Type B pancreatic cell (in vitro differentiated cells): ENCODE results near the gene CAMTA1. TPM values are rescaled to one million over a fixed set of nuclear protein-coding genes. Genes with fewer than 3 reads are reported as not detected.

Experiments used
- DNase-seq: peaks from one replicate; pipeline ENCODE4 v3.0.0; 2021; ENCODE audit warnings: mixed read lengths; ENCODE audit not compliant: unreplicated experiment; ENCODE audit errors: extremely low spot score
- H3K27ac Mint-ChIP-seq: 2 replicates; pipeline ENCODE4 v1.8.0; 2021; ENCODE audit warnings: mild to moderate bottlenecking, mixed read lengths
- H3K27me3 Mint-ChIP-seq: 2 replicates; pipeline ENCODE4 v1.8.0; 2021; ENCODE audit warnings: mixed read lengths
- H3K36me3 Mint-ChIP-seq: 2 replicates; pipeline ENCODE4 v1.8.0; 2021; ENCODE audit warnings: mixed read lengths
- H3K4me1 Mint-ChIP-seq: one replicate; pipeline ENCODE4 v1.8.0; 2021; ENCODE audit warnings: mixed read lengths; ENCODE audit not compliant: unreplicated experiment
- H3K4me3 Mint-ChIP-seq: 2 replicates; pipeline ENCODE4 v1.8.0; 2021; ENCODE audit warnings: mild to moderate bottlenecking, mixed read lengths
- H3K9me3 Mint-ChIP-seq: 2 replicates; pipeline ENCODE4 v1.8.0; 2021; ENCODE audit warnings: mixed read lengths
- total RNA-seq: library from RNA; stranded (reverse); gene quantifications from 2 replicates; pipeline ENCODE4 v1.2.1, GENCODE V29; 2021; ENCODE audit warnings: low replicate concordance
- TF ChIP-seq, protein P1 (sequence below): fragments of 200-600 bp; sonication (generic); conservative IDR thresholded peaks from 2 replicates; pipeline ENCODE4 v1.5.0; 2021; ENCODE audit warnings: antibody characterized with exemption, mild to moderate bottlenecking

Gene CAMTA1
- total RNA-seq, 1 donor from 2014 or later = 82.5 TPM

DNA sequence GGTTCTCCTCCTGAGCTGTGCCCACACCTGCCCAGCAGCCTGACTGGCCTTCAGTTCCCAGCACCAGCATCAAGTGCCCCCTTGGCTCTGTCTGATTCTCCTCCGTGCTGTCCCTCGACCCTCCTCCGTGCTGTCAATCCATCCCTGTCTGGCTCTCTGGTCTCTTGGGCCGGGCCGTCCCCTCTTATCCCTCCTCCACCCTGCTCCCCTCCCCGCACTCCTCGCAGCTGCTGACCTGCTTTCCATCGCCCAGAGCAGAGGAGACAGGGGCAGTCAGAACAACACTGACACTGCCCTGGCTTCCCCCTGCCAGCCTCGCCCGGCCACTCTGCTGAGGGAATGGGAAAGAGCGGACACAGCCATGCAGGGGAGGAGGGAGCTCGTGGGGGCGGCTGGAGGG is 267.4 kb downstream of the CAMTA1 start:
- H3K4me1 Mint-ChIP-seq = peaks cover 4% of the 10 kb centered on the region
- peaks cover 20% of the 10 kb centered on the region for H3K27me3 Mint-ChIP-seq
- no peaks in the 10 kb centered on the region for H3K36me3 Mint-ChIP-seq
- TF ChIP-seq, protein P1, sequence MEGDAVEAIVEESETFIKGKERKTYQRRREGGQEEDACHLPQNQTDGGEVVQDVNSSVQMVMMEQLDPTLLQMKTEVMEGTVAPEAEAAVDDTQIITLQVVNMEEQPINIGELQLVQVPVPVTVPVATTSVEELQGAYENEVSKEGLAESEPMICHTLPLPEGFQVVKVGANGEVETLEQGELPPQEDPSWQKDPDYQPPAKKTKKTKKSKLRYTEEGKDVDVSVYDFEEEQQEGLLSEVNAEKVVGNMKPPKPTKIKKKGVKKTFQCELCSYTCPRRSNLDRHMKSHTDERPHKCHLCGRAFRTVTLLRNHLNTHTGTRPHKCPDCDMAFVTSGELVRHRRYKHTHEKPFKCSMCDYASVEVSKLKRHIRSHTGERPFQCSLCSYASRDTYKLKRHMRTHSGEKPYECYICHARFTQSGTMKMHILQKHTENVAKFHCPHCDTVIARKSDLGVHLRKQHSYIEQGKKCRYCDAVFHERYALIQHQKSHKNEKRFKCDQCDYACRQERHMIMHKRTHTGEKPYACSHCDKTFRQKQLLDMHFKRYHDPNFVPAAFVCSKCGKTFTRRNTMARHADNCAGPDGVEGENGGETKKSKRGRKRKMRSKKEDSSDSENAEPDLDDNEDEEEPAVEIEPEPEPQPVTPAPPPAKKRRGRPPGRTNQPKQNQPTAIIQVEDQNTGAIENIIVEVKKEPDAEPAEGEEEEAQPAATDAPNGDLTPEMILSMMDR = no peak
- DNase-seq = no peak
- H3K9me3 Mint-ChIP-seq = no peaks in the 10 kb centered on the region
- no peak overlapping the region for H3K27ac Mint-ChIP-seq
- H3K4me3 Mint-ChIP-seq = no peak overlapping the region

DNA sequence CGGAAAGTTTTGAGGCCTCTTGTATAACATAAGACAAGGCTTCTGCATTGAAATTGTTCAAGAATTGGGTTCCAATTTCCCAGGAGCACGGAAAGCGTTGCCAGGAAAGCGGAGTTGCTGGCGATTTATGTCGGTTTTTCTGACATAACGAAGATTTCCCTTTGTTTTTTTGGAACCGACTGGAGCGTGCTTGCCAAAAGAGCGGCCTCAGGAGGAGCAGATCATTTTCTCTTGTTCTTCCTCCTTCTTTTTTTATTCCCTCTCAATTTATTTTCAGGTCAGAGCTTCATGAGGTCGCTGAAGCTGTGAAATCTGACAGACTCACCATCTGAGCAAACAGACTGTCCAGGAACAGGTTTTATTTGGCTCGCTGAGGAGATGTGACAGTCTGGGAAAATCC is 275.5 kb downstream of the CAMTA1 start:
- no peaks in the 10 kb centered on the region for H3K4me1 Mint-ChIP-seq
- TF ChIP-seq, protein P1 = no peak
- no peak overlapping the region for H3K27ac Mint-ChIP-seq
- peaks cover 33% of the 10 kb centered on the region for H3K27me3 Mint-ChIP-seq
- H3K36me3 Mint-ChIP-seq = no peaks in the 10 kb centered on the region
- DNase-seq = no peak
- no peaks in the 10 kb centered on the region for H3K9me3 Mint-ChIP-seq
- no peak overlapping the region for H3K4me3 Mint-ChIP-seq

DNA sequence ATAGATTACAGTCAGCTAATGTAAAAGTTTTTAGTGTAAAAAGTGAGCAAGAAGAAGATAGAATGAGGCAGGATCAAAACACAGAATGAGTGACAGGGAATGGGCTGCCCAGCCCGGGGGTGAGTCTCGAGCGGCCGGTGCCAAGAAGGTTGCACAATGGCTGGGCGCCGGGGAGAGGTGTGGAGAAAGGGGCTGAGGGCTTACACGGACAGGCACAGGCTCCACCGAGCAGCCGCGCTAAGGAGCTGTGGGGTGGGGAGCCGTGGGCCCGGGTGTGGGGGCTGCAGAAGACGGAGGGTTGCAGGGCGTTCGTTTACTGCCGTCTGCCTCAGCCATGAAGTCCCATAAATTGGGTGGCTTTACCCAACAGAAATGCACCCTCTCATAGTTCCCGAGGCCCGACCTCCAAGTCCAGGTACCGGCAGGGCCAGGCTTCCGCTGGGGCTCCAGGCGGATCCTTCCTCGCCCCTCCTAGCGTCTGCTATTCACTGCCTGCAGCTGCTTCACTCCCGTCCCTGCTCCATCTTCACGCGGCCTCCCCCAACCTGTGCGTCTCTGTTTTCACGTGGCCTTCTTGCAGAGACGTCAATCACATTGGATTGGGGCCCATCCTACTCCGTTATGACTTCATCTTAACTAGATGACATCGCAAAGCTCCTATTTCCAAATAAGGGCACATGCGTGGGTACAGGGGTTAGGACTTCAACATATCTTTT is 277.2 kb downstream of the CAMTA1 start:
- TF ChIP-seq, protein P1 = no peak
- DNase-seq = no peak
- peaks cover 48% of the 10 kb centered on the region for H3K27me3 Mint-ChIP-seq
- H3K36me3 Mint-ChIP-seq = no peaks in the 10 kb centered on the region
- no peak overlapping the region for H3K4me3 Mint-ChIP-seq
- no peaks in the 10 kb centered on the region for H3K4me1 Mint-ChIP-seq
- H3K27ac Mint-ChIP-seq = no peak overlapping the region
- H3K9me3 Mint-ChIP-seq = no peaks in the 10 kb centered on the region

- no peaks in the 10 kb centered on the region for H3K36me3 Mint-ChIP-seq
- H3K4me1 Mint-ChIP-seq = no peaks in the 10 kb centered on the region
- TF ChIP-seq, protein P1 = no peak
- no peak overlapping the region for H3K27ac Mint-ChIP-seq
- no peak for DNase-seq
- H3K9me3 Mint-ChIP-seq = no peaks in the 10 kb centered on the region
- no peak overlapping the region for H3K4me3 Mint-ChIP-seq
- H3K27me3 Mint-ChIP-seq = peaks cover 51% of the 10 kb centered on the region
Observed at GRCh38 chr1:7063981-7064380, 278.7 kb downstream of the CAMTA1 start.

GRCh38 chr1:7068552-7068951 is 283.3 kb downstream of the CAMTA1 start:
- Mint-ChIP-seq H3K27ac (no peak overlapping the region), H3K4me3 (no peak overlapping the region), H3K4me1 (peaks cover 5% of the 10 kb centered on the region), H3K36me3 (no peaks in the 10 kb centered on the region), H3K9me3 (no peaks in the 10 kb centered on the region), H3K27me3 (peaks cover 67% of the 10 kb centered on the region)
- TF ChIP-seq, protein P1 = no peak
- DNase-seq = no peak
